DMS153 treated with DMSO at 0.1 percent for 48 hours (cell line): Measurements from ENCODE around the gene LTF.
"Not testable (repeated sequence)": the region's sequence is repeated elsewhere in the genome, so short reads cannot be mapped to it uniquely, and the experiment has no call there.

Experiments used
- DNase-seq: peaks from one replicate; lab custom pipeline; 2025; ENCODE audit not compliant: unreplicated experiment; lab: John Stamatoyannopoulos, UW

Gene LTF

GRCh38 chr3:46416811-46417510, 47.7 kb downstream of the LTF start:
- no peak for DNase-seq

GRCh38 chr3:46416125-46416810, 48.4 kb downstream of the LTF start:
- no peak for DNase-seq

GRCh38 chr3:46414739-46415138, 50.0 kb downstream of the LTF start:
- no peak for DNase-seq

GRCh38 chr3:46413951-46414350, 50.8 kb downstream of the LTF start:
- no peak for DNase-seq

GRCh38 chr3:46412786-46413298, 51.9 kb downstream of the LTF start:
- no peak for DNase-seq

- DNase-seq, result no peak
Measured at GRCh38 chr3:46411271-46411670, 53.4 kb downstream of the LTF start.

- no peak for DNase-seq
Measured at GRCh38 chr3:46410669-46411068, 54.0 kb downstream of the LTF start.

GRCh38 chr3:46409739-46410489, 54.8 kb downstream of the LTF start:
- no peak for DNase-seq

GRCh38 chr3:46408853-46409252, 55.9 kb downstream of the LTF start:
- DNase-seq, result no peak

GRCh38 chr3:46407970-46408369, 56.7 kb downstream of the LTF start:
- DNase-seq, result no peak

GRCh38 chr3:46406788-46407611, 57.7 kb downstream of the LTF start, which contains the start of the genes CCR5AS and CCRL2:
TSS of gene CCR5AS (minus strand) at chr3:46407066.
TSS of gene CCRL2 (plus strand) at chr3:46407259. CDS start at chr3:46408080, 821 bp downstream.
- DNase-seq, result no peak

- no peak for DNase-seq
Measured at GRCh38 chr3:46406443-46406787, 58.3 kb downstream of the LTF start.

GRCh38 chr3:46405301-46406019, 59.2 kb downstream of the LTF start:
- DNase-seq, result no peak

GRCh38 chr3:46402902-46403301, 61.8 kb downstream of the LTF start:
- DNase-seq, result not testable (repeated sequence)

GRCh38 chr3:46401579-46401978, 63.1 kb downstream of the LTF start:
- DNase-seq, result no peak

GRCh38 chr3:46400846-46401245, 63.9 kb downstream of the LTF start:
- DNase-seq, result no peak

- no peak for DNase-seq
Measured at GRCh38 chr3:46400000-46400734, 64.5 kb downstream of the LTF start.

GRCh38 chr3:46399557-46399956, 65.1 kb downstream of the LTF start:
- DNase-seq, result no peak

GRCh38 chr3:46399098-46399497, 65.6 kb downstream of the LTF start:
- DNase-seq, result no peak
